ENCODE measurements around the gene EXOC6. TPM values are rescaled to one million over a fixed set of nuclear protein-coding genes. Genes with fewer than 3 reads are reported as not detected.

The EXOC6 gene
- total and polyA plus RNA-seq, 2 of the 13 experiments (the other 11 are each of a cell fraction or from before 2014, with no cell fraction given), result 22.2 to 29.2 TPM

GRCh38 chr10:92848441-92849233 is at the start of gene EXOC6 (continued):
- TF ChIP-seq, protein P1, sequence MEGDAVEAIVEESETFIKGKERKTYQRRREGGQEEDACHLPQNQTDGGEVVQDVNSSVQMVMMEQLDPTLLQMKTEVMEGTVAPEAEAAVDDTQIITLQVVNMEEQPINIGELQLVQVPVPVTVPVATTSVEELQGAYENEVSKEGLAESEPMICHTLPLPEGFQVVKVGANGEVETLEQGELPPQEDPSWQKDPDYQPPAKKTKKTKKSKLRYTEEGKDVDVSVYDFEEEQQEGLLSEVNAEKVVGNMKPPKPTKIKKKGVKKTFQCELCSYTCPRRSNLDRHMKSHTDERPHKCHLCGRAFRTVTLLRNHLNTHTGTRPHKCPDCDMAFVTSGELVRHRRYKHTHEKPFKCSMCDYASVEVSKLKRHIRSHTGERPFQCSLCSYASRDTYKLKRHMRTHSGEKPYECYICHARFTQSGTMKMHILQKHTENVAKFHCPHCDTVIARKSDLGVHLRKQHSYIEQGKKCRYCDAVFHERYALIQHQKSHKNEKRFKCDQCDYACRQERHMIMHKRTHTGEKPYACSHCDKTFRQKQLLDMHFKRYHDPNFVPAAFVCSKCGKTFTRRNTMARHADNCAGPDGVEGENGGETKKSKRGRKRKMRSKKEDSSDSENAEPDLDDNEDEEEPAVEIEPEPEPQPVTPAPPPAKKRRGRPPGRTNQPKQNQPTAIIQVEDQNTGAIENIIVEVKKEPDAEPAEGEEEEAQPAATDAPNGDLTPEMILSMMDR (CRISPR knock-in tag; IDR thresholded peaks at IDR 0.05), result peak; percentile 36; the same call in 1 of the 2 replicates
- TF ChIP-seq ASH2L (IDR thresholded peaks at IDR 0.05; ENCODE audit: insufficient read length, low read depth, low read length), result peak; percentile 81
- no peak for TF ChIP-seq SP1 (IDR thresholded peaks at IDR 0.05)
- peak; percentile 37; the same call in 1 of the 2 replicates for TF ChIP-seq SP1 (CRISPR knock-in tag; IDR thresholded peaks at IDR 0.05)
- TF ChIP-seq HOXA3 (CRISPR knock-in tag; IDR thresholded peaks at IDR 0.05), result peak; percentile 61; the same call in 1 of the 2 replicates
- TF ChIP-seq HIVEP1 (CRISPR knock-in tag; IDR thresholded peaks at IDR 0.05), result no peak
- TF ChIP-seq MTF2 (CRISPR knock-in tag; IDR thresholded peaks at IDR 0.05; ENCODE audit: borderline replicate concordance), result no peak
- 0 out of 2 replicates have a peak, but pooled peaks have one; percentile 47 for TF ChIP-seq EED (CRISPR knock-in tag; IDR thresholded peaks at IDR 0.05)
- TF ChIP-seq CREB3 (CRISPR knock-in tag; IDR thresholded peaks at IDR 0.05), result no peak
- peak; percentile 38; the same call in 1 of the 2 replicates for TF ChIP-seq KLF13 (CRISPR knock-in tag; IDR thresholded peaks at IDR 0.05)
- no peak for TF ChIP-seq ZNF737 (CRISPR knock-in tag; IDR thresholded peaks at IDR 0.05; ENCODE audit: borderline replicate concordance)
- peak; percentile 46; the same call in 1 of the 2 replicates for TF ChIP-seq KAT7 (CRISPR knock-in tag; IDR thresholded peaks at IDR 0.05; ENCODE audit: borderline replicate concordance)
- TF ChIP-seq KMT2B (CRISPR knock-in tag; IDR thresholded peaks at IDR 0.05), result peak; percentile 68; the same call in 1 of the 2 replicates
- TF ChIP-seq YY1 (IDR thresholded peaks at IDR 0.05; ENCODE audit: insufficient read depth, insufficient replicate concordance, low read depth, low read length), result peak; percentile 94
- TF ChIP-seq POLR2AphosphoS5 (IDR thresholded peaks at IDR 0.05; ENCODE audit: low read depth, low read length), result peak; percentile 65
- no peak for TF ChIP-seq ZFAT (CRISPR knock-in tag; conservative IDR thresholded peaks at IDR 0.05)
- no peak for TF ChIP-seq ZNF12 (CRISPR knock-in tag; IDR thresholded peaks at IDR 0.05)
- no peak for TF ChIP-seq GPN1 (CRISPR knock-in tag; IDR thresholded peaks at IDR 0.05; ENCODE audit: borderline replicate concordance)
- 0 out of 2 replicates have a peak, but pooled peaks have one; percentile 23 for TF ChIP-seq ISL2 (CRISPR knock-in tag; IDR thresholded peaks at IDR 0.05)
- TF ChIP-seq ZNF678 (CRISPR knock-in tag; IDR thresholded peaks at IDR 0.05), result 0 out of 2 replicates have a peak, but pooled peaks have one; percentile 23
- 0 out of 2 replicates have a peak, but pooled peaks have one; percentile 7 for TF ChIP-seq ZNF333 (CRISPR knock-in tag; IDR thresholded peaks at IDR 0.05; ENCODE audit: borderline replicate concordance)
- 0 out of 2 replicates have a peak, but pooled peaks have one; percentile 6 for TF ChIP-seq PREB (CRISPR knock-in tag; IDR thresholded peaks at IDR 0.05)
- TF ChIP-seq TAF15 (IDR thresholded peaks at IDR 0.05; ENCODE audit: low read depth, low read length, poor library complexity, severe bottlenecking), result peak; percentile 63
- no peak for TF ChIP-seq SNRNP70 (IDR thresholded peaks at IDR 0.05; ENCODE audit: low read depth, low read length)
